ENCODE data around the gene IDI2.

IDI2 gene

DNA sequence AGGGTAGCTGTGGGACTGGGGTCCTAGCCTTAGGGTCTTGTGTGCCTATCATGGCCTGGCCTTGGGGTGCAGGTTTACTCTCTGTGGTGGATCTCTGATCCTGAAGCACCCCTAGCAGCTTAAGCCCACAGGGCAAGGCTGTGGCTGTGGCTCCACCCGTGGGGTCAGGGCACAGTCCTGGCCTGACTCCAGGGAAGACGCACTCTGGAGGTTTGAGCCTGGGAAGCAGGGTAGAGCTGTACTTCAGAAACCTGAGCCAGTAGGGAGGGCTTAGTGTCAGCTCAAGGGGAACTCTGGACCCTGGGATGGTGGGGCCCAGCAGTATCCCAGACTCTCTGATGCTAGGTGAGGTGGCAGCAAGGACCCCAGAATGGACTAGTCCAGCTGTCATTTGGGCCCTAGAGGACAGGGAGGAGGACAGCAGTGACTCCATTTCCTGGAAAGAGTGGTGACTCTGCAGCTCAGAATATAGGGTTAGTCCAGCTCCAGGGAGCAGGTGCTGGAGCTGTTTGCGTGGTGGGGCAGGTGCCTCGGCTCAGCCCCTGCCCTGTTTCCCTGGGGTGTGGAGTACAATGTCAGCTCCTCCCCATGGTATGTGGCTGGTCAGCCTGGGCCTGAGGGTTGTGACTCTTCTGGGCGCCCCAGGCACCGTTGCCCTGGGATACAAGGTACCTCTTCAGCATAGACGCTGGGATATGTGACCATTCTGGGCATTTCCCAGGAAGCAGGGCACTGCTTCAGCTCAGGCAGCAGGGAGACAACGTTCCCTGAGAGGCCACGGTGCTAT is 21.6 kb downstream of the IDI2 start:
- DNase-seq, result no peak

- DNase-seq, result no peak
Observed at GRCh38 chr10:1002425-1003006, 23.1 kb downstream of the IDI2 start.

DNA sequence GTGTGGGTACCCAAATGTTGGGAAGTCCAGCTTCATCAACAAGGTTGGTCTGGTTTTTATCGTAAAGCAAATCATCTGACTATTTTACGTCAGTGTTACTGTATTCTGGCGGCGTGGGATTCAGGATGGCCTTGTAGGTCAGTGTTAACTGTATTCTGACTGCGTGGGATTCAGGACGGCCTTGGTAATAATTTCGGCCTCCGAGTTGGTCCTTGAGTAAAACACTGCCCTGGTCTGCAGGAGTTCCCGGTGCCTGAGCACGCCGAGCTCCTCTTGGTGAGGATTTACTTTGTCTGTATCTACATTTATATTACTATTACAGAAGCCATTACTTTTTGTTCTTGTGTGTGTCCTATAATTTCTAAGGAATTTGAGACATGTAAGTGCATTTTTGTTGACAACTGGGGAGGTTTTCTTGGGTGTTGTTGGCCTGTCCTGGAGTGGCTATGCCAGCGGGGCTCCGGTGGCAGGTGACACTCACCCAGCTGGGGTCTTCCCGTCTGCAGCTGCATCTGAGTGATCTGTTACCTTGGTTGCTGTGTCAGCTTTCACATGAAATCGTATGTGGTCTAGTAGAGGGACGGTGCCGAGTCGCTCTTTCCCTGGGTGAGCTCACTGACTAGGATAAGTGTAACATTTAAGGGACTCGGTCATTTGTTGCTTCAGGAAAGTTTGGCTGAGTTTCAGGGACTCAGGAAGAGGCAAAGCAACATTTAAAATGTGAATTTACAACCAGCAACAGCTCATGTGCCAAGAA is 28.2 kb downstream of the IDI2 start:
- no peak for DNase-seq

GRCh38 chr10:996031-996430 is 29.6 kb downstream of the IDI2 start:
- no peak for DNase-seq

DNA sequence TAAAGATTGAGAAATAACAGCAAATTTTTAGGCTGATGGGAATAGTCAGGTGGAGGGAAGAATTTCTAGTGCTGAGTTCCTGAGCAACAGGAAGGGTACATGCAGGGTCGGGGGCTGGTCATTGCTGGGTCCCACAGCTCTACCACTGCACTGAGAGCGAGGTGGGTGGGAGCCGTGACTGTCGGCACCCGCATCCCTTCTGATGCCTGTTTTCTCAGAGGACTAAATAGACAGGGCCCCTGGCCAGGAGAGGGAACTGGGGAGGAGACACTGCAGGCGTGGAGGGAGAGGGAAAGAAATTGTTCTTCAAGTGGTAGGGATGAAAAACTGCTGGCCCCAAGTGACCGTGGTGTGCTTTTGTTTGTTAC is 30.1 kb downstream of the IDI2 start:
- DNase-seq, result no peak

DNA sequence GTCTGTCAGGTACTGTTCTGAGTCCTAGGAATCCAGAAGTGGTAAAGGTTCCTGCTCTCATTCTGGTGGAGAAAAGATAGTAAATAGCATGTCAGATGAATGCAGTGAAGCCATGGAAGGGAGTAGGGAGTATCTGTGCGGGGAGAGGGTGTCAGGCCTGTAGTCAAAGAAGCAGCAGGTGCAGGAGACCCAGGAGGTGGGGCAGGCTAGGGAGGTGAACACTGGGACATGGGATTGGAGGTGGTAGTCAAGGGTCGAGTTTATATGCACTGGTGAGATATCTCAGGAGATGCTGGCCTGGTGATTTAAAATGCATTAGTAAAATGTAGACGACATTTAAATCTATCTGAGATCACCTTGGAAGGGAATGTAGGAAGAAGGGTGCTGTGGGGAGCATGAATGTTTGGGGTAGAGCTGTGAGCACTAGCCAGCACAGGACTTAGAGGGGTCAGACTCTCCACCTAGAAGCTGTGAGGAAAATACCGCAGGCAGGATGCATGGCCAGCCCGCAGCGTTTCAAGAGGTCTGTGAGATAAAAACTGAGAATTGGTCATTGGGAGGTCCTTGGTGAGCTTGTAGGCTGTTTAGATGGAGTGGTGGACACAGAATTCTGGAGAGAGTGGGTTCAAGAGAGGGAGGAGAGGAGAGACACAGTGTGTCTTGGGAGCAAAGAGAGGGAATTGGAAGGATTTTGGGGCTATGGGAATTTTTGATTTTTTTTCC is 30.7 kb downstream of the IDI2 start:
- no peak for DNase-seq

GRCh38 chr10:992871-993270 is 32.8 kb downstream of the IDI2 start:
- DNase-seq, result no peak

DNA sequence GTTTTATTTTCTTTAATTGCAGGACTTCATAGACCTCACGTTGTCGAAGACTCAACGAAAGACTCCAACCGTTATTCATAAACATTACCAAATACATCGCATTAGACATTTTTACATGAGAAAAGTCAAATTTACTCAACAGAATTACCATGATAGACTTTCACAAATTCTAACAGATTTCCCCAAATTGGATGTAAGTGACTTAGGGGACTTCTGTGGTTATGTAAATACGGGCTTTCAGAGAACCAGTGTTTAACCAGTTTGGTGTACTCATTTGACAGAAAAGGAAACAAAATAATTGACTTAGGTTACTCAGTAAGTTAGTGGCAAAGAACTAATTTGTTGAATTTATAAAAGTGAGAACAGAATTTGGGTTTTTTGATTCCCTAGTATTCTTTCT is 33.2 kb downstream of the IDI2 start:
- DNase-seq, result no peak

GRCh38 chr10:990808-991207 is 34.9 kb downstream of the IDI2 start:
- no peak for DNase-seq

DNA sequence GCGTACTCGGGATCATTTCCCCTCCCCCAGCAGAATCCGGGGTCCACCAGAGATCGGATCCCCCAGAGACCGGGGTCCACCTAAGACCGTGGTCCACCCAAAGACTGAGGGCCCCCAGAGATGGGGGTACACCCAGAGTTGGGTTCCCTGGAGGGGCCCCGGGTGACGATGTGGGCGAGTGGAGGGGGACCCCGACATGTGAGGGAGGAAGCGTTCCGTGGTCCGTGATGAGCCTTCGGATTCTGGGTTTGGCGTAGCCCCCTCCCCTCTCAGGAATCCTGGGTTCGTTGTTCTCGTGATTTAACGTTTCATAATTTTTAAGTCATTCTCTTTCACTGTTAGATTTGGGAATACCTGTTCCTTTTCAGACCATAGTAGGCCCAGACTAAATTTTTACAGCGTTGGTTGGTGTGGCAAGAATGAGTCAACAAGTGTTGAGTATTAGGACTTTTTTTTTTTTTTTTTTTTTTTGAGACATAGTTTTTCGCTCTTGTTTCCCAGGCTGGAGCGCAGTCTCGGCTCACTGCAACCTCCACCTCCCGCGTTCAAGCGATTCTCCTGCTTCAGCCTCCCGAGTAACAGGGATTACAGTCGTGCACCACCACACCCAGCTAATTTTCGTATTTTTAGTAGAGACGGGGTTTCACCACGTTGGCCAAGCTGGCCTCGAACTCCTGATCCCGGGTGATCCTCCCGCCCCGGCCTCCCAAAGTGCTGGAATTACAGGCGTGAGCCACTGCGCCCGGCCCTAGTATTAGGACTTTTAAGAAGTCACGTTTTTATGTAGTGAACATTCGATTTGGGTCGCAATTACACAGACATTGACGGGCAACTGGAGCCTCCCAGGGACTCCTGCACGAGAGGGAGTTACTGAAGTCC is 36.8 kb downstream of the IDI2 start:
- DNase-seq, result no peak

- peak; percentile 85 for DNase-seq
Observed at GRCh38 chr10:987870-988666, 37.6 kb downstream of the IDI2 start, which contains the start of gene GTPBP4. Gene GTPBP4, plus strand, starts transcription at chr10:988434. Its CDS starts 46 bp downstream, at chr10:988480.

GRCh38 chr10:987620-987869 is 38.1 kb downstream of the IDI2 start:
- DNase-seq, result no peak

GRCh38 chr10:986881-987619 is 38.6 kb downstream of the IDI2 start:
- no peak for DNase-seq

DNA sequence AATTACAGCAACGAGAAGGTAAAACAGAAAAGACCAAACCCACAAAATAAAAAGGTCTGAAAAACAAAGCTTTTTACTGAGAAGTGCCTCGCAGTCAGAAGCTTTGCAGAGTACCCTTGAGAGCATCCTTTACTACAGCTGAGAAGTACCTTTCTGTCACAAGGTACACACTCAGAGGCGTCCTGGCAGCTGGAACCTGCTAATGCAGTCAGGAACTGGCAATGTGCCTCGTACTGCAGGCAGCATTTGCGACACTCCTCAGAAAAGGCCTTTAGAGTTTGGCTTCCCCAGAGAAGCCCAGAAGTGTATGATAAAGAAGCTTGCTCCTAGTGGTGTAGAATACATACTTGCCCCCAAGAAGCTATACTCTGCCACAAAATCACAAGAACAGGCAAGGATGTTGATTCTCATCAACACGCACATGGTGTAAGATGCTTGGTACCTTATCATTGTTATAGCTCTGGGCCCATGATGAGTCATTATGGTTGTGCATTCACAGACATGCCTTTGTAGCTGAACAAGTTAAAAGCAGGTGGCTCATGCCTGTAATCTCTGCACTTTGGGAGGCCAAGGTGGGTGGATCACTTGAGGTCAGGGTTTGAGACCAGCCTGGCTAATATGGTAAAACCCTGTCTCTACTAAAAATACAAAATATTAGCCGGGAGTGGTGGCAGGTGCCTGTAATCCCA is 39.4 kb downstream of the IDI2 start:
- DNase-seq, result peak; percentile 46

GRCh38 chr10:985361-985760 is 40.3 kb downstream of the IDI2 start:
- DNase-seq, result no peak

- no peak for DNase-seq
Observed at GRCh38 chr10:983971-984655, 41.5 kb downstream of the IDI2 start.

- DNase-seq, result no peak
Observed at GRCh38 chr10:983401-983800, 42.3 kb downstream of the IDI2 start.

GRCh38 chr10:980468-981093 is 45.1 kb downstream of the IDI2 start:
- no peak for DNase-seq

DNA sequence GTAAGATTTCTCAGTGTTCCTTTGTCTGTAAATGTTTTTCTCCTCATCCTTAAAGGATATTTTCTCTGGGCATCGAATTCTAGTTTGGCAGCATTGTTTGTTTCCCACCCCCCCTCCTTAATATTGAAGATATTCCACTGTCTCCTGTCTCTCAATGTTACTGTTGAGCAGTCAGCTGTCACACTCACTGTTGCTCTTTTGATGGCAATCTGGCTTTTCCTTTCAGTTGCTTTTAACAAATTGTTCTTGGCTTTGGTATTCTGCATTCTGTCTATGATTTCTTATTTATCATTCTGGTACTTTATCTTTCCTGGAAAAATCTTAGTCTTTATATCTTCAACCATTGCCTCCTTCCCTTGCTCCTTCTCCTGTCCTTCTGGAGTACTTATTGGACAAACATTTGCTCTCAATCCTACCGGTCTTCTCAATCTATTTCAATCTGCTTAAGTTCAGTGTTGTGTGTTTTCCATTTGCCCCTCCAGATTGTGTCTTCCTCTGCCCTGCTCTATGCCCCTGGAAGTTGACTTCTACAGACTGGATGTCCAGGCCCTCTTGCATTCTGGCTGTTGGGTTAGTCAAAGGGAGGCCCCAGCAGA is 46.7 kb downstream of the IDI2 start:
- no peak for DNase-seq

Measured in SHP77 treated with DMSO at 0.1 percent for 48 hours (cell line).